A549 (cell line): ENCODE results near the gene KIF13A. TPM values are rescaled to one million over a fixed set of nuclear protein-coding genes. Genes with fewer than 3 reads are reported as not detected.

Experiments used
- ATAC-seq, 2 experiments: fragments of 200-7000 bp in 1 of 2; fragments of >200 bp in 1 of 2; cut with Nextera tagmentation in 1 of 2; cut with Tn5 transposase in 1 of 2; 3 replicates each; pipeline versions ENCODE4 v1.8.0 to v1.9.1; 2018 to 2020; ENCODE audit warnings: mild to moderate bottlenecking in 1 of 2, moderate library complexity in 1 of 2
- CTCF ChIA-PET: fragments of 300-600 bp; sonication (Branson Sonifier 250); formaldehyde crosslinking; extraction: SDS; loops from one replicate; lab custom pipeline; 2021; ENCODE audit warnings: antibody characterized with exemption, inconsistent platforms; lab: Yijun Ruan, JAX
- POLR2A ChIA-PET: fragments of 350-600 bp; formaldehyde crosslinking; extraction: SDS; loops from one replicate; lab custom pipeline; 2021; ENCODE audit warnings: antibody characterized with exemption, inconsistent platforms; lab: Yijun Ruan, JAX
- DNase-seq, 2 experiments: peaks; one replicate each; pipeline versions ENCODE4 v3.0.0 to v3.0.0-alpha.2; 2011 to 2016; ENCODE audit warnings: low read depth in 1 of 2, low spot score in 1 of 2
- FAIRE-seq: peaks from 2 replicates; lab custom pipeline; 2011; peaks lifted over from hg19 to GRCh38; lab: Jason Lieb, UNC
- H3K27ac ChIP-seq, 2 experiments: fragments of >200 bp; sonication (Bioruptor Twin); formaldehyde crosslinking; 3 replicates each; pipeline ENCODE4 v1.5.1; 2016 to 2017
- H3K4me1 ChIP-seq: fragments of >200 bp; sonication (Bioruptor Twin); formaldehyde crosslinking; 3 replicates; pipeline ENCODE4 v1.6.1; 2016
- H3K4me2 ChIP-seq: fragments of >200 bp; sonication (Bioruptor Twin); formaldehyde crosslinking; 3 replicates; pipeline ENCODE4 v1.6.1; 2016
- H3K4me3 ChIP-seq: fragments of >200 bp; sonication (Bioruptor Twin); formaldehyde crosslinking; 3 replicates; pipeline ENCODE4 v1.5.1; 2016
- H3K9me3 ChIP-seq: fragments of >200 bp; sonication (Bioruptor Twin); formaldehyde crosslinking; 3 replicates; pipeline ENCODE4 v1.6.1; 2016
- BHLHE40 ChIP-seq: IDR thresholded peaks from 2 replicates; pipeline ENCODE4 v1.6.1; 2012; ENCODE audit warnings: low read depth, low read length, inconsistent platforms
- CBX8 ChIP-seq: fragments of 200-600 bp; sonication (generic); IDR thresholded peaks from 2 replicates; pipeline ENCODE4 v1.6.1; 2016
- CHD2 ChIP-seq: fragments of 150-350 bp; IDR thresholded peaks from 2 replicates; pipeline ENCODE4 v1.6.1; 2014; ENCODE audit warnings: low read length; ENCODE audit not compliant: partially characterized antibody
- CTCF ChIP-seq: fragments of >200 bp; sonication (Bioruptor Twin); formaldehyde crosslinking; IDR thresholded peaks from 3 replicates; pipeline ENCODE4 v1.5.1; 2016
- FOSB ChIP-seq: fragments of 250-450 bp; sonication (Bioruptor Pico); IDR thresholded peaks from 2 replicates; pipeline ENCODE4 v1.5.0; 2020; ENCODE audit warnings: mild to moderate bottlenecking, moderate library complexity
- HOXB13 ChIP-seq: fragments of 250-450 bp; sonication (Bioruptor Pico); IDR thresholded peaks from 2 replicates; pipeline ENCODE4 v1.5.0; 2020; ENCODE audit warnings: low read depth, mild to moderate bottlenecking, moderate library complexity
- HOXB5 ChIP-seq: fragments of 250-450 bp; sonication (Bioruptor Pico); IDR thresholded peaks from 2 replicates; pipeline ENCODE4 v1.5.0; 2020; ENCODE audit warnings: mild to moderate bottlenecking, moderate library complexity
- JUN ChIP-seq, 2 experiments: fragments of >200 bp; sonication (Bioruptor Twin); formaldehyde crosslinking; IDR thresholded peaks; 2 replicates in 1 of 2; 3 replicates in 1 of 2; pipeline ENCODE4 v1.6.1; 2016 to 2017
- NR3C1 ChIP-seq: fragments of >200 bp; sonication (Bioruptor Twin); formaldehyde crosslinking; IDR thresholded peaks from 3 replicates; pipeline ENCODE4 v1.6.1; 2017
- SMC3 ChIP-seq: fragments of >200 bp; sonication (Bioruptor Twin); formaldehyde crosslinking; IDR thresholded peaks from 3 replicates; pipeline ENCODE4 v1.6.1; 2018; ENCODE audit warnings: inconsistent platforms
- TFCP2L1 ChIP-seq: fragments of 250-450 bp; sonication (Bioruptor Pico); IDR thresholded peaks from 2 replicates; pipeline ENCODE4 v1.5.0; 2021; ENCODE audit warnings: mild to moderate bottlenecking
- TP53 ChIP-seq: fragments of 250-450 bp; sonication (Bioruptor Pico); IDR thresholded peaks from 2 replicates; pipeline ENCODE4 v1.5.0; 2021; ENCODE audit warnings: mild to moderate bottlenecking, moderate library complexity
- ZNF302 ChIP-seq: fragments of 250-450 bp; sonication (Bioruptor Pico); IDR thresholded peaks from 2 replicates; pipeline ENCODE4 v1.9.0; 2021; ENCODE audit warnings: inconsistent platforms, mild to moderate bottlenecking, moderate library complexity
- WGBS: methylation state at CpG from one replicate; pipeline ENCODE4 v1.1.6; 2017; ENCODE audit errors: missing lambda C conversion rate; 5-methylcytosine and 5-hydroxymethylcytosine counted together
- polyA plus RNA-seq, 4 experiments: library from polyadenylated mRNA; depleted of rRNA in 3 of 4; stranded (reverse); fragments of >200 nt; fragmentation: RNase III in 1 of 4; extraction: RNeasy Plus Mini Kit Qiagen cat#74134 plus additional on column Dnase treatment in 1 of 4; gene quantifications; 2 replicates in 3 of 4; 3 replicates in 1 of 4; pipeline ENCODE4 v1.2.3, GENCODE V29; 2011 to 2017
- TF ChIP-seq, protein P1 (sequence below): fragments of 200-600 bp; sonication (generic); IDR thresholded peaks from 2 replicates; pipeline ENCODE4 v1.6.1; 2016; ENCODE audit warnings: antibody characterized with exemption, mild to moderate bottlenecking, moderate library complexity

KIF13A gene
- polyA plus RNA-seq, 2 of the 4 experiments (the other 2 are of a cell fraction), result 30.2 to 39.4 TPM

DNA sequence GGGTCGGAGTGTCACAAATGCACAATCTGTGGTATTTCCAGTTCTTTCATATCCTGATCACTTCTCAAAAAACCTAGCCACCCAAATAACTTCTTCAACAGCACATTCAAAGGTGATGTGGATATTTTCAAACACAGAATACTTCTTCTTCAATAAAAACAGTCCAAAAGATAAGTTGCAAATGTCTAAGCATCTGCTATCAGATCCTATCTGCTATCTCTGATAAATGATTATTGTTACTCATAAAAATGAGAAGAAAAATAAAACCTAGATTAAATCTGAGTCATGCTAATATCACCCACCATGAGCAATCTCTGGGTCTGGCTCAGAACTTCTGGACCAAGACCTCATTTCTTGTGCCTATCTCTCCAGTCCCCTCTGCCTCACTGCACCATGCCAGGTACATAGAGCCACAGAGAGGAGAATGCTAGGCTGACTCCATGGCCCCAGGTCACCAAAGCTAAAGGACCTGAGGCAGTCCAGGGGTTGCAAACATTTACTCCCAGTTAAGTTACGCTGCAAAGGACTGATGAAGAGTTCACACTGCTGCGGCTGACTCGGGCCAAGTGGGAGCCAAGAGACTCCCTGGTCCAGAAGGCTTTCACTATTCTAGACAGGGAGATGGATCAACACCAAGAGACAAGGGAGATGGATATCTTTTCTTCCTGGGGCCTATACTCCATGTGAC lies 101.4 kb downstream of the KIF13A start (continued):
- TF ChIP-seq, protein P1, sequence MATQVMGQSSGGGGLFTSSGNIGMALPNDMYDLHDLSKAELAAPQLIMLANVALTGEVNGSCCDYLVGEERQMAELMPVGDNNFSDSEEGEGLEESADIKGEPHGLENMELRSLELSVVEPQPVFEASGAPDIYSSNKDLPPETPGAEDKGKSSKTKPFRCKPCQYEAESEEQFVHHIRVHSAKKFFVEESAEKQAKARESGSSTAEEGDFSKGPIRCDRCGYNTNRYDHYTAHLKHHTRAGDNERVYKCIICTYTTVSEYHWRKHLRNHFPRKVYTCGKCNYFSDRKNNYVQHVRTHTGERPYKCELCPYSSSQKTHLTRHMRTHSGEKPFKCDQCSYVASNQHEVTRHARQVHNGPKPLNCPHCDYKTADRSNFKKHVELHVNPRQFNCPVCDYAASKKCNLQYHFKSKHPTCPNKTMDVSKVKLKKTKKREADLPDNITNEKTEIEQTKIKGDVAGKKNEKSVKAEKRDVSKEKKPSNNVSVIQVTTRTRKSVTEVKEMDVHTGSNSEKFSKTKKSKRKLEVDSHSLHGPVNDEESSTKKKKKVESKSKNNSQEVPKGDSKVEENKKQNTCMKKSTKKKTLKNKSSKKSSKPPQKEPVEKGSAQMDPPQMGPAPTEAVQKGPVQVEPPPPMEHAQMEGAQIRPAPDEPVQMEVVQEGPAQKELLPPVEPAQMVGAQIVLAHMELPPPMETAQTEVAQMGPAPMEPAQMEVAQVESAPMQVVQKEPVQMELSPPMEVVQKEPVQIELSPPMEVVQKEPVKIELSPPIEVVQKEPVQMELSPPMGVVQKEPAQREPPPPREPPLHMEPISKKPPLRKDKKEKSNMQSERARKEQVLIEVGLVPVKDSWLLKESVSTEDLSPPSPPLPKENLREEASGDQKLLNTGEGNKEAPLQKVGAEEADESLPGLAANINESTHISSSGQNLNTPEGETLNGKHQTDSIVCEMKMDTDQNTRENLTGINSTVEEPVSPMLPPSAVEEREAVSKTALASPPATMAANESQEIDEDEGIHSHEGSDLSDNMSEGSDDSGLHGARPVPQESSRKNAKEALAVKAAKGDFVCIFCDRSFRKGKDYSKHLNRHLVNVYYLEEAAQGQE, result no peak
- TF ChIP-seq JUN (IDR thresholded peaks at IDR 0.05), result no peak
- no peak for TF ChIP-seq CHD2
- no peak for TF ChIP-seq ZNF302 (CRISPR knock-in tag)
- TF ChIP-seq BHLHE40, result no peak
- TF ChIP-seq CBX8, result no peak
- TF ChIP-seq TP53 (CRISPR knock-in tag), result no peak

GRCh38 chr6:17884498-17885478 lies 102.6 kb downstream of the KIF13A start:
- ATAC-seq, result no peak
- POLR2A ChIA-PET, result no interaction called here
- TF ChIP-seq HOXB5 (CRISPR knock-in tag) (no peak), CTCF (no peak), NR3C1 (no peak)
- DNase-seq, result no peak
- Histone ChIP-seq H3K9me3 (no peaks in the 10 kb centered on the region), H3K27ac (peak overlapping the region; percentile 38 to 77; a peak in 4 of 6 replicates), H3K4me2 (peak overlapping the region; percentile 40), H3K4me1 (peaks cover 44% of the 10 kb centered on the region), H3K4me3 (no peak overlapping the region)
- CTCF ChIA-PET, result interaction anchor here (0.7 kb wide), 1 partner anchor 138 kb away, joined by 3 read pairs; no protein-coding TSS in a partner anchor
- WGBS, result 82% methylated on average over 4 of the region's 4 CpGs
- FAIRE-seq, result no peak

- FAIRE-seq (no peak), ATAC-seq (no peak), DNase-seq (no peak)
- ChIA-PET POLR2A (no interaction called here), CTCF (no interaction called here)
- Histone ChIP-seq H3K9me3 (no peaks in the 10 kb centered on the region), H3K4me2 (no peak overlapping the region; the same call in 2 of the 3 replicates), H3K4me1 (peaks cover 53% of the 10 kb centered on the region), H3K4me3 (no peak overlapping the region), H3K27ac (peak overlapping the region in 1 of 2 experiments; percentile 77; a peak in 3 of 6 replicates)
- 93% methylated on average over 2 of the region's 2 CpGs for WGBS
- TF ChIP-seq HOXB13 (no peak), TFCP2L1 (CRISPR knock-in tag) (no peak), SMC3 (no peak), FOSB (no peak)
Measured at GRCh38 chr6:17883665-17884497, 103.6 kb downstream of the KIF13A start.
